ENCODE measurements around the gene P3H4. TPM values are rescaled to one million over a fixed set of nuclear protein-coding genes. Genes with fewer than 3 reads are reported as not detected.

P3H4 gene
- total RNA-seq, 4 donors from 2014 or later = 8.5 to 18.6 (median 9.2) TPM

GRCh38 chr17:41762391-41762790 lies 49.4 kb downstream of the P3H4 start:
- TF ChIP-seq CTCF (IDR thresholded peaks at IDR 0.05) (no peak), POLR2AphosphoS5 (IDR thresholded peaks at IDR 0.05) (no peak), POLR2A (IDR thresholded peaks at IDR 0.05) (no peak), EP300 (IDR thresholded peaks at IDR 0.05) (no peak)
- Histone ChIP-seq H3K9me3 (no peaks in the 10 kb centered on the region), H3K36me3 (peaks cover 99% of the 10 kb centered on the region), H3K27me3 (no peaks in the 10 kb centered on the region), H3K27ac (no peak overlapping the region), H3K4me1 (no peaks in the 10 kb centered on the region), H3K4me3 (no peak overlapping the region)
- no peak for DNase-seq (ENCODE audit: low spot score in 2 of 2)
- WGBS = 87% methylated on average over 6 of the region's 6 CpGs

GRCh38 chr17:41760878-41761277 lies 50.9 kb downstream of the P3H4 start:
- Histone ChIP-seq H3K27ac (no peak overlapping the region), H3K4me3 (no peak overlapping the region), H3K4me1 (no peaks in the 10 kb centered on the region), H3K36me3 (peaks cover 99% of the 10 kb centered on the region), H3K9me3 (no peaks in the 10 kb centered on the region), H3K27me3 (no peaks in the 10 kb centered on the region)
- 90% methylated on average over 5 of the region's 6 CpGs for WGBS
- TF ChIP-seq EP300 (IDR thresholded peaks at IDR 0.05) (no peak), CTCF (IDR thresholded peaks at IDR 0.05) (no peak), POLR2AphosphoS5 (IDR thresholded peaks at IDR 0.05) (no peak), POLR2A (IDR thresholded peaks at IDR 0.05) (no peak)
- DNase-seq (ENCODE audit: low spot score in 2 of 2) = no peak

GRCh38 chr17:41758601-41759000 lies 53.1 kb downstream of the P3H4 start:
- H3K27me3 ChIP-seq = no peaks in the 10 kb centered on the region
- no peak for TF ChIP-seq POLR2AphosphoS5 (IDR thresholded peaks at IDR 0.05)
- TF ChIP-seq EP300 (IDR thresholded peaks at IDR 0.05) = no peak
- TF ChIP-seq POLR2A (IDR thresholded peaks at IDR 0.05) = no peak
- TF ChIP-seq CTCF (IDR thresholded peaks at IDR 0.05) = no peak
- H3K27ac ChIP-seq = no peak overlapping the region
- peaks cover 100% of the 10 kb centered on the region for H3K36me3 ChIP-seq
- 83% methylated on average over 4 of the region's 9 CpGs for WGBS
- H3K9me3 ChIP-seq = no peaks in the 10 kb centered on the region
- H3K4me1 ChIP-seq = no peaks in the 10 kb centered on the region
- no peak for DNase-seq (ENCODE audit: low spot score in 2 of 2)
- no peak overlapping the region for H3K4me3 ChIP-seq

- Histone ChIP-seq H3K4me1 (no peaks in the 10 kb centered on the region), H3K36me3 (peaks cover 55% of the 10 kb centered on the region), H3K27me3 (no peaks in the 10 kb centered on the region), H3K27ac (no peak overlapping the region), H3K4me3 (no peak overlapping the region), H3K9me3 (no peaks in the 10 kb centered on the region)
- no peak for DNase-seq (ENCODE audit: low spot score in 2 of 2)
- TF ChIP-seq EP300 (IDR thresholded peaks at IDR 0.05) = no peak
- no peak for TF ChIP-seq POLR2AphosphoS5 (IDR thresholded peaks at IDR 0.05)
- TF ChIP-seq POLR2A (IDR thresholded peaks at IDR 0.05) = no peak
- TF ChIP-seq CTCF (IDR thresholded peaks at IDR 0.05) = no peak
- WGBS = 77% methylated on average over 12 of the region's 12 CpGs
These were observed 57.7 kb downstream of the P3H4 start for GRCh38 chr17:41754066-41754465.

Other genes starting within 250 kb of the P3H4 start
- 1 to 10 TPM in 1 of 4 donors, under 1 TPM in 3; 0.68 to 1.6 (median 0.82) TPM for gene KRT9, start 239.9 kb downstream of the P3H4 start, total RNA-seq
- gene KRT14, start 225.1 kb downstream of the P3H4 start, total RNA-seq = over 10,000 TPM in 2 of 4 donors, 1,000 to 10,000 TPM in 2; 7,400 to 12,534 (median 10,685) TPM
- gene KRT16, start 199.2 kb downstream of the P3H4 start, total RNA-seq = 100 to 1,000 TPM in 3 of 4 donors, 10 to 100 TPM in 1; 65.7 to 772 (median 341) TPM
- 1,000 to 10,000 TPM in 2 of 4 donors, 100 to 1,000 TPM in 2; 434 to 2,751 (median 1,314) TPM for gene KRT17, start 187.4 kb downstream of the P3H4 start, total RNA-seq
- gene EIF1, start 123.1 kb downstream of the P3H4 start, total RNA-seq = 100 to 1,000 TPM; 238 to 471 (median 430) TPM
- not detected for gene GAST, start 99.6 kb downstream of the P3H4 start, total RNA-seq
- gene HAP1, start 77.3 kb downstream of the P3H4 start, total RNA-seq = 1 to 10 TPM; 1.0 to 9.3 (median 1.2) TPM
- gene JUP, start 25.2 kb downstream of the P3H4 start, total RNA-seq = 1,000 to 10,000 TPM; 1,107 to 2,369 (median 1,992) TPM
- gene FKBP10, start 1.1 kb upstream of the P3H4 start, total RNA-seq = 10 to 100 TPM; 11.7 to 14.8 (median 12.4) TPM
- 10 to 100 TPM; 21.6 to 41.2 (median 30.7) TPM for gene NT5C3B, start 24.3 kb upstream of the P3H4 start, total RNA-seq
- gene KLHL10, start 25.9 kb upstream of the P3H4 start, total RNA-seq = under 1 TPM in 1 of 4 donors, not detected in 3; 0.30 TPM
- 10 to 100 TPM; 19.6 to 27.9 (median 21.4) TPM for gene KLHL11, start 53.5 kb upstream of the P3H4 start, total RNA-seq
- gene ACLY, start 107.0 kb upstream of the P3H4 start, total RNA-seq = 10 to 100 TPM; 40.5 to 81.9 (median 72.9) TPM
- 1 to 10 TPM in 2 of 4 donors, under 1 TPM in 1, not detected in 1; 0.42 to 1.9 (median 1.3) TPM for gene ODAD4, start 118.7 kb upstream of the P3H4 start, total RNA-seq
- 10 to 100 TPM; 44.3 to 55.1 (median 47.3) TPM for gene CNP, start 154.8 kb upstream of the P3H4 start, total RNA-seq
- gene DNAJC7, start 205.5 kb upstream of the P3H4 start, total RNA-seq = 10 to 100 TPM; 57.5 to 82.6 (median 60.2) TPM
- 10 to 100 TPM; 33.7 to 52.5 (median 43.9) TPM for gene NKIRAS2, start 208.1 kb upstream of the P3H4 start, total RNA-seq
- gene C17orf113, start 238.7 kb upstream of the P3H4 start, total RNA-seq = 1 to 10 TPM in 2 of 4 donors, under 1 TPM in 2; 0.60 to 2.3 (median 1.4) TPM

Data from suprapubic skin (tissue), 4 donors.